ENCODE data around the gene RAPSN. TPM values are rescaled to one million over a fixed set of nuclear protein-coding genes. Genes with fewer than 3 reads are reported as not detected.
"Not testable (repeated sequence)": the region's sequence is repeated elsewhere in the genome, so short reads cannot be mapped to it uniquely, and the experiment has no call there.

Gene RAPSN
- total and polyA plus RNA-seq, 5 experiments from 2014 or later, result 1.3 to 1.5 TPM; not detected in 3

- peak overlapping the region in 3 of 10 donors; percentile 16 to 56 (median 22) for H3K27ac Mint-ChIP-seq
- POLR2A ChIA-PET, result interaction anchor here (0.6 to 1.6 kb wide), 4 partner anchors 133 to 779 kb away, joined by 3 to 7 read pairs (median 4); partner anchors contain the start of gene DDB2
- H3K4me1 Mint-ChIP-seq, H3K27me3 Mint-ChIP-seq, H3K36me3 Mint-ChIP-seq, H3K9me3 Mint-ChIP-seq, H3K4me3 Mint-ChIP-seq: not testable (repeated sequence)
- DNase-seq, result peak; percentile 40 to 87 (median 64)
- ATAC-seq, result peak; percentile 97 to 99
Measured at GRCh38 chr11:47454258-47454671, 5.3 kb upstream of the RAPSN start.

- Mint-ChIP-seq H3K4me3 (no peak overlapping the region), H3K27me3 (no peaks in the 10 kb centered on the region), H3K36me3 (no peaks in the 10 kb centered on the region), H3K9me3 (no peaks in the 10 kb centered on the region), H3K4me1 (peaks cover 0 to 7% (median 4%) of the 10 kb centered on the region in 4 donors), H3K27ac (peak overlapping the region in 1 of 10 donors; percentile 75)
- no peak for ATAC-seq
- POLR2A ChIA-PET, result interaction anchor here (1.4 kb wide), 1 partner anchor 132 kb away, joined by 3 read pairs; no protein-coding TSS in a partner anchor
- no peak for DNase-seq
Measured at GRCh38 chr11:47453365-47453764, 4.4 kb upstream of the RAPSN start.

GRCh38 chr11:47451990-47452389 lies 3.1 kb upstream of the RAPSN start:
- Mint-ChIP-seq H3K9me3 (no peaks in the 10 kb centered on the region), H3K27me3 (no peaks in the 10 kb centered on the region), H3K4me3 (no peak overlapping the region), H3K27ac (no peak overlapping the region), H3K36me3 (no peaks in the 10 kb centered on the region), H3K4me1 (peaks cover 0 to 7% (median 4%) of the 10 kb centered on the region in 4 donors)
- POLR2A ChIA-PET, result no interaction called here
- ATAC-seq, result no peak
- DNase-seq, result no peak

GRCh38 chr11:47451436-47451835 lies 2.5 kb upstream of the RAPSN start:
- POLR2A ChIA-PET, result interaction anchor here (0.7 kb wide), 1 partner anchor 1273 kb away, joined by 3 read pairs; no protein-coding TSS in a partner anchor
- Mint-ChIP-seq H3K4me3 (no peak overlapping the region), H3K27me3 (no peaks in the 10 kb centered on the region), H3K4me1 (peaks cover 0 to 7% (median 4%) of the 10 kb centered on the region in 4 donors), H3K27ac (no peak overlapping the region), H3K36me3 (no peaks in the 10 kb centered on the region), H3K9me3 (no peaks in the 10 kb centered on the region)
- ATAC-seq (no peak), DNase-seq (no peak)

- ATAC-seq (no peak), DNase-seq (no peak)
- Mint-ChIP-seq H3K9me3 (no peaks in the 10 kb centered on the region), H3K36me3 (peaks cover 0 to 1% (median 0%) of the 10 kb centered on the region in 3 donors), H3K27me3 (no peaks in the 10 kb centered on the region), H3K27ac (peak overlapping the region in 1 of 10 donors; percentile 57), H3K4me1 (peaks cover 0 to 7% (median 4%) of the 10 kb centered on the region in 4 donors), H3K4me3 (no peak overlapping the region)
- POLR2A ChIA-PET, result no interaction called here
Measured at GRCh38 chr11:47449541-47449940, 605 bp upstream of the RAPSN start.

GRCh38 chr11:47447906-47448305 lies 1.0 kb downstream of the RAPSN start:
- Mint-ChIP-seq H3K4me1 (peaks cover 0 to 7% (median 4%) of the 10 kb centered on the region in 4 donors), H3K27me3 (no peaks in the 10 kb centered on the region), H3K4me3 (no peak overlapping the region), H3K27ac (no peak overlapping the region), H3K36me3 (peaks cover 0 to 1% (median 0%) of the 10 kb centered on the region in 3 donors), H3K9me3 (no peaks in the 10 kb centered on the region)
- no peak for ATAC-seq
- POLR2A ChIA-PET, result no interaction called here
- DNase-seq, result no peak

GRCh38 chr11:47446833-47447232 lies 2.1 kb downstream of the RAPSN start:
- H3K27ac Mint-ChIP-seq, result peak overlapping the region in 4 of 10 donors; percentile 12 to 50 (median 17)
- POLR2A ChIA-PET, result no interaction called here
- no peak overlapping the region for H3K4me3 Mint-ChIP-seq
- DNase-seq (no peak), ATAC-seq (no peak)
- no peaks in the 10 kb centered on the region for H3K9me3 Mint-ChIP-seq
- H3K27me3 Mint-ChIP-seq, result no peaks in the 10 kb centered on the region
- peaks cover 0 to 9% (median 4%) of the 10 kb centered on the region in 4 donors for H3K4me1 Mint-ChIP-seq
- peaks cover 0 to 1% (median 0%) of the 10 kb centered on the region in 3 donors for H3K36me3 Mint-ChIP-seq

GRCh38 chr11:47445840-47446239 lies 3.1 kb downstream of the RAPSN start:
- Mint-ChIP-seq H3K9me3 (no peaks in the 10 kb centered on the region), H3K36me3 (peaks cover 0 to 1% (median 0%) of the 10 kb centered on the region in 3 donors), H3K27ac (no peak overlapping the region), H3K27me3 (no peaks in the 10 kb centered on the region), H3K4me3 (no peak overlapping the region), H3K4me1 (peaks cover 0 to 9% (median 4%) of the 10 kb centered on the region in 4 donors)
- ATAC-seq (no peak), DNase-seq (no peak)
- POLR2A ChIA-PET, result interaction anchor here (0.7 kb wide), 1 partner anchor 296 kb away, joined by 3 read pairs; no protein-coding TSS in a partner anchor

- peaks cover 0 to 9% (median 4%) of the 10 kb centered on the region in 4 donors for H3K4me1 Mint-ChIP-seq
- no peaks in the 10 kb centered on the region for H3K9me3 Mint-ChIP-seq
- peaks cover 0 to 1% (median 0%) of the 10 kb centered on the region in 3 donors for H3K36me3 Mint-ChIP-seq
- POLR2A ChIA-PET, result interaction anchor here (0.6 to 1.0 kb wide), 2 partner anchors 31 to 172 kb away, joined by 3 to 9 read pairs; no protein-coding TSS in a partner anchor
- peak overlapping the region in 1 of 10 donors; percentile 24 for H3K27ac Mint-ChIP-seq
- no peak overlapping the region for H3K4me3 Mint-ChIP-seq
- no peak for DNase-seq
- ATAC-seq, result no peak
- H3K27me3 Mint-ChIP-seq, result no peaks in the 10 kb centered on the region
Measured at GRCh38 chr11:47443817-47444216, 5.1 kb downstream of the RAPSN start.

GRCh38 chr11:47443028-47443700 lies 5.8 kb downstream of the RAPSN start:
- no peak for DNase-seq
- Mint-ChIP-seq H3K4me3 (peak overlapping the region in 3 of 10 donors; percentile 5 to 37 (median 24)), H3K27me3 (no peaks in the 10 kb centered on the region), H3K36me3 (peaks cover 0 to 1% (median 0%) of the 10 kb centered on the region in 3 donors), H3K27ac (peak overlapping the region in 4 of 10 donors; percentile 29 to 86 (median 52)), H3K9me3 (no peaks in the 10 kb centered on the region), H3K4me1 (peaks cover 0 to 9% (median 4%) of the 10 kb centered on the region in 4 donors)
- peak in 1 of 2 donors; percentile 53 for ATAC-seq
- POLR2A ChIA-PET, result interaction anchor here (0.6 kb wide), 1 partner anchor 171 kb away, joined by 3 read pairs; no protein-coding TSS in a partner anchor

GRCh38 chr11:47442514-47442913 lies 6.4 kb downstream of the RAPSN start:
- Mint-ChIP-seq H3K36me3 (peaks cover 0 to 1% (median 0%) of the 10 kb centered on the region in 3 donors), H3K4me1 (peaks cover 0 to 9% (median 4%) of the 10 kb centered on the region in 4 donors), H3K27me3 (no peaks in the 10 kb centered on the region), H3K4me3 (no peak overlapping the region), H3K27ac (no peak overlapping the region), H3K9me3 (no peaks in the 10 kb centered on the region)
- ATAC-seq (no peak), DNase-seq (no peak)
- POLR2A ChIA-PET, result no interaction called here

GRCh38 chr11:47441421-47441820 lies 7.5 kb downstream of the RAPSN start:
- POLR2A ChIA-PET, result no interaction called here
- ATAC-seq (no peak), DNase-seq (no peak)
- Mint-ChIP-seq H3K4me1 (peaks cover 0 to 9% (median 4%) of the 10 kb centered on the region in 4 donors), H3K9me3 (no peaks in the 10 kb centered on the region), H3K27me3 (no peaks in the 10 kb centered on the region), H3K36me3 (peaks cover 0 to 1% (median 0%) of the 10 kb centered on the region in 3 donors), H3K27ac (no peak overlapping the region), H3K4me3 (peak overlapping the region in 1 of 10 donors; percentile 8)

GRCh38 chr11:47440054-47440476 lies 8.9 kb downstream of the RAPSN start:
- no peak for DNase-seq
- no peaks in the 10 kb centered on the region for H3K9me3 Mint-ChIP-seq
- H3K4me1 Mint-ChIP-seq, result peaks cover 0 to 9% (median 4%) of the 10 kb centered on the region in 4 donors
- POLR2A ChIA-PET, result interaction anchor here (0.6 kb wide), 1 partner anchor 382 kb away, joined by 3 read pairs; no protein-coding TSS in a partner anchor
- no peaks in the 10 kb centered on the region for H3K27me3 Mint-ChIP-seq
- H3K36me3 Mint-ChIP-seq, result no peaks in the 10 kb centered on the region
- no peak overlapping the region for H3K27ac Mint-ChIP-seq
- no peak overlapping the region for H3K4me3 Mint-ChIP-seq
- ATAC-seq, result no peak
